ENCODE results near the gene HERC2.
A peak's percentile ranks its signal among the peaks of the same experiment; 100 is the strongest.
"Not testable (repeated sequence)": the region's sequence is repeated elsewhere in the genome, so short reads cannot be mapped to it uniquely, and the experiment has no call there.

HERC2 gene

DNA sequence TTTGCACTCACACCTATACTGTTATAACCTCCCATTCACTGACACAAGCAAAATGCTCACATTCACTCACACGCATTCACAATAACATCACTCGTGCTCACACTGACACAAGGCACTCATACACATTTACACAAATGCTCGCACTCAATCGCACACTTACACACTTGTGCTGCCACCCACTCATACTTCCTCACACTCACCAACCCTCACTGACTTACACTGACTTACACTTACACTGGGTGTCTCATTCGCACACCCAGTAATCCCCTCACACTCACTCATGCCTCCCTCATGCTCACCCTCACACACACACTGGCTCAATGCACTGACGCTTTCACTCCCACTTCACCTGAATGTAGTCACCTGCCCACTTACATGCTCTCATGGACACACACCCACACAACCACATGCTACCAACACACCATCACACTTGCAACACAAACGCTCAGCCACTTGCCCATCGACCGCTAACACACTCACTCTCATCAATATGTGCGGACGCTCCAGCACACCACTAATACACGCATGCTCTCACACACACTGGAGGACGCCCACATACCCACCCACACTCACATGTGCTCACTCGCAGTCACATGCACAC lies 104.9 kb downstream of the HERC2 start:
- DNase-seq: not testable (repeated sequence)

- DNase-seq: not testable (repeated sequence)
These were observed 106.5 kb downstream of the HERC2 start for GRCh38 chr15:28215521-28215920.

DNA sequence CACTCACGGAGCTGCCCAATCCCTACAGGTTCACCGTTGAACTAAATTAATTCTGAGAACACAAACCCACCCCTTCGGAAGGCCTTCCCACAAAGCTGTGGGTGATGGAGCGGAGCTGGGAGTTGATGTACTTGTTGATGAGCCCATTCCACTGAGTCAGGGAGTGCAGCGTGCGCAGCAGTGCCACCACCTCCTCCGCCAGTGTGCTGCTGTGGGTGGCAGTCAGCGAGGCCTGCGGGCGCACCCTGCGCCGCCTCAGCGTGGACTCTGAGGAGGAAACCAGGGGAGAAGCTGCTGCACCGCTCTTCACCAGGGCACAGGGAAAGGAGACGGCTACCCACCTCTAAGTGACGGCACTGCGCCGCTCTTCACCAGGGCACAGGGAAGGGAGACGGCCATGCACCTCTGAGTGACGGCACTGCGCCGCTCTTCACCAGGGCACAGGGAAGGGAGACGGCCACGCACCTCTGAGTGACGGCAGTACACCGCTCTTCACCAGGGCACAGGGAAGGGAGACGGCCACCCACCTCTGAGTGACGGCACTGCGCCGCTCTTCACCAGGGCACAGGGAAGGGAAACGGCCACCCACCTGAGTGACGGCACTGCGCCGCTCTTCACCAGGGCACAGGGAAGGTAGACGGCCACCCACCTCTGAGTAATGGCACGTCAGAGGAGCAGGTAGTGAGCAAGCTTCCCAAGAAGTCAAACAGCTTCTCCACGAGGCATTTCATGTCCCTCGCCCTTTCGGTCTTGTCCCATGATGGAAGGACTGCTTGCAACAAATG lies 107.8 kb downstream of the HERC2 start:
- not testable (repeated sequence) for DNase-seq

- DNase-seq: not testable (repeated sequence)
These were observed 108.6 kb downstream of the HERC2 start for GRCh38 chr15:28213393-28213792.

DNA sequence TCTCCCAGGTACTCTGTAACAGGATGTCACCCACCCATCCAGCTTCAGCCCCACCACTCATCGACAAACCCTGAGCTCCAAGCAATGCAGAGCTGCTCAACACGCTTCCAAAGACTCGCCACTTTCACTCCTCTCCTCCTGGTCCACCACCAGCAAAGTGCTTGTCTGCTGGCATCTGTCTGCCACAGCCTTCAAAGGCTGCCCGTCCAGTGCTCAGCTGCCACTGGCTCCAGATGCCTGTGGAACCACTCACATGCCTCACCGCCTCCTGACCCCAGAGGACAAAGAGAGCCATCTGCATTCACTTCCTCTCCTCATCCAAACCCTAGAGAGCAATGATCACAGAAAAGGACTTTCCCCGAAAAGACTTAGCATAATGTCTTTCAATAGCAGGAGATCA lies 113.4 kb downstream of the HERC2 start:
- no peak for DNase-seq

DNA sequence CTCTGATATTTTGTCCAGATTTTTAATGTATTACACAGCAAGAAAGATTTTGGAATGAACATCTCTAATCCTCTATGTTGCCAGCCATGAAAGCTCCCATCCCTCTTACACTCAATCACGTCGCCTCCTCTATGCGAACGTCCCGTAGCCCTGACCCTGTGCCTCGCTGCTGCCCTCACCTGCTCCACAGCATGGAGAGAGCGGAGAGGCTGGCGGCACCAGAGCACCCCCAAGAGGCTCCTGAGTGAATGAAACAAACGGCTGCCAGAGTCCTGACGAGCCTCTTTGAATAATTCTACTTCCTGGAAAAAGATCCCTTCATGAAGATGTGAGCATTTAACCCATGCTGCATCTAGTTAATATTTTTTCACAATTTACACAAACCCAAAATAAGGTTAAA lies 116.3 kb downstream of the HERC2 start:
- DNase-seq: not testable (repeated sequence)

DNA sequence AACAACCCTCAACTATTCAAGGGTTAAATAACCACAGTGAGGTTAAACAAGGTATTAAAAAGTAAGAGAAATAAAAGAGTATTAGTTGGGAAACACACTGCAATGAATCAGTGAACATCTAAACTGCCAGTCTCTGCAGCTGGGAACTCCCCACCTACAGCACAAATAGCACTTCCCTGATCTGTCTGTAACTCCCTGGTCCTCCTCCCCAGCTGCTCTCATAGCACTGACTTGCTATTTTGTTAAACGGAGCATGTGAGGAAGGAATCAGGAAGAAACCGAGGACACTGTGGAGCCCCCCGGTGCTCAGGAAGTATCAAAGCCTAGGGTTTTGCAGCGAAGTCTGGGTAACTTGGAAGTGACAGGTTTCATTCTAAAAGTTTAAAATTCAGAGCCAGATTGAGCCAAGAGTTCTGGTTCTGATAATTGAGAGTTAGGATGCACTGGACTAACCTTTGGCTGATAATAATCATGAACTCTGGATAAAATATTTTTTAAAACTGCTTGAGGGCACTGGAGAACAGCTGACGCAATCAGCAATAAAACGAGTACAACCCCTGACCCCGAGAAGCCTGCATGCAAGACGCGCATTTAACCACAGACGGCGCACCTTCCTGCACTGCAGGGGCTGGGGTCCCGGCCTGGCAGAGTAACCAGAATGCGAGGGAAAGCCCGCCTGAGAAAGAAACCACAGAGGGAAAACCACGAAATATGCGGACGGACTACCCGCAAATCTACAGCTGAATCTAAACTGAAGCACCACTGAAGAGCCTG lies 118.7 kb downstream of the HERC2 start:
- not testable (repeated sequence) for DNase-seq

GRCh38 chr15:28202124-28202523 lies 119.9 kb downstream of the HERC2 start:
- not testable (repeated sequence) for DNase-seq

DNA sequence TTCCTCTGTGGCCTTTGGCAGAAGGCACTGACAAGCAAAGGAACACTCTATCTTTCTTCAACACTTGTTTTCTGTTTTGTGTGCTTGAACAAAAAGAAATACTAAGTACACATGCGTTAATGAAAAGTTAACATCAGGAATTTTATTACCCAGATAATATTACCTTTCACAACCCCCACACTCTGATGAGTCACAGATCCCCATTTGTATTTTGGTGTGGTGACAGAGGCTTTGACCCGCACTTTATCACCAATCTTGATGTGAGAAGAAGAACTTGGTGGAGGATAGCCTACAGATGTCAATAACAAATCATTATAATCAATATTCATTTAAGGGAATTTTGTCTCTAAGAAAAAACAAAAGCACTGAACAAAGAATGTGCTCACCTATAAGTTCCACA lies 123.8 kb downstream of the HERC2 start:
- not testable (repeated sequence) for DNase-seq

GRCh38 chr15:28197694-28198093 lies 124.3 kb downstream of the HERC2 start:
- DNase-seq: not testable (repeated sequence)

- DNase-seq: not testable (repeated sequence)
These were observed 125.4 kb downstream of the HERC2 start for GRCh38 chr15:28196581-28196980.

- DNase-seq: no peak
These were observed 129.2 kb downstream of the HERC2 start for GRCh38 chr15:28192772-28193171.

- DNase-seq: peak; percentile 0
These were observed 130.1 kb downstream of the HERC2 start for GRCh38 chr15:28191832-28192231.

- no peak for DNase-seq
These were observed 131.4 kb downstream of the HERC2 start for GRCh38 chr15:28190391-28191174.

- no peak for DNase-seq
These were observed 136.7 kb downstream of the HERC2 start for GRCh38 chr15:28185148-28185895.

- DNase-seq: no peak
These were observed 137.8 kb downstream of the HERC2 start for GRCh38 chr15:28184166-28184565.

DNA sequence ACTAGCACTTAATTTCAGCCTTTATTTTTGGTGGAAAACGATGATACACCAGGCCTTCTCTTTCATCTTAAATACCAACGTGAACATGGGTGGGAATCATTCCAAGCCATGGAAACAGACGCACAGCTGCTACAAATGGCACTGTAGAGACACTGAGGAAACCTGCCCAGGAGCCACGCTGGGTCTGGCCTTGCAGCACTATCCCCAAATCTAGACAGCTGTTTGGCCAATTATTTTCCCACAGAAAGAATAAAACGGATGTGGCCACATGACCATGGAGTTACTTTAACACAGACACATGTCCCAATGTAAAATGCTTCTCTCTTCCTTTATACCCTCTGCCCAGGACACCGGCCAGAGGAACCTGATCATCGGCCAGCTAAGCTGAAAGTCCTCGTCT lies 139.2 kb downstream of the HERC2 start:
- DNase-seq: no peak

DNA sequence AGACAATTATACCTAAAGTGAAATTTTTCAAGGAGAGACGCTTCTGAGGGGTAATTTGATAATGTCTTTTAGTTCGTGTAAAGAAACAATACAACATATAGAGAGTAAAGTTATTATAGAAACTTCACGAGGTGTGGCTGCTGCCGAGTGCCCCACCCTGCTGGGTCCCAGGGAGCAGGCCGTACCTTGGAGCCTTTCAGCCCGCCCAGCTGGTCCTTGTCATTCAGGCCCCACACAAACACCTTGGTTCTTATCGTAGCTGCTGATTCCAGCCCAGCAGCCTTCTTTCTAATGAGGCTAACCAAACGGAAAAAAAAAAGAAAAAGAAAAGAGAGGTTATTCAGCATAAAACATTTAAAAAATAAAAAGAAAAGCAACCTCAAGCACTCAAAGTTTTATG lies 139.8 kb downstream of the HERC2 start:
- no peak for DNase-seq

DNA sequence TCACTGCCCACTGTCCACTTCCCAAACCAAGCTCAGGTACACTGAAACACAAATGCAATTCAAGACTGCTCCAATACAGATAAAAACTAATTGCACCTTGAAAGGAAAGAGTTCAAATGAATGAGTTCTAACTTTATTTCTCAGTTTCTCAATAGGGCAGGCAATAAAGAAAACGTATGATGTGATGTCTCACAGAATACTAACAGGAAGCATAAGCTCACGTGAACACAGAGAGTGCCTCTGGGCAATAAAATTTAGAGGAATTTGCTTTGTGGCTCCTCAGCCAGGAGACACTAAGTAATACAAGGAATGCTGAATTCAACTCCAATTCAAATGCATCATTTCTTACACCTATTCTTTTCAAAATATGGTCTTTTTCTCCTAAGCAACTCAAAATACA lies 140.6 kb downstream of the HERC2 start:
- DNase-seq: no peak

GRCh38 chr15:28179270-28179669 lies 142.7 kb downstream of the HERC2 start:
- DNase-seq: no peak

DNA sequence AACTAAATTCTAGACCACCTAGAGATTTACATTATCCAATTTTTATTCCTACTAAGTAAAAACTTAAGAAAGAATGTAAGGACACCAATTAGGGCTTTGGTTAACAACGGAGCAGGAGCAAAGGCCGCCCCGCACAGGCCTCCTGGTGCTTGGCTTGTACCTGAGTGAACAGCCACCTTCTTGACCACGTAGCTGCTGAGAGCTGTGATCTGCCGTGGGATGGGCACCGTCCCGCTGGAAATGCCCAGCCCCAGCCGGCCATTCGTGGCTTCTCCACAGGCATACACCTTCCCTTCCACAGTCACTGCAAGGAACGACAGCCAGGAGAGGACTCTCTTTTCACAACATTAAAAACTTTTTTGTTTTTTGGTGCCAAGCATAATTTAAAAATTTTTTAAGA lies 143.3 kb downstream of the HERC2 start:
- DNase-seq: no peak

GRCh38 chr15:28178290-28178689 lies 143.7 kb downstream of the HERC2 start:
- DNase-seq: no peak
